Ishikawa (cell line): Measurements from ENCODE around the gene NYAP1.

Experiments used
- CEBPB ChIP-seq: IDR thresholded peaks from 2 replicates; pipeline ENCODE4 v1.6.1; 2012
- EGR1 ChIP-seq: IDR thresholded peaks from 2 replicates; pipeline ENCODE4 v1.6.1; 2012
- FOXM1 ChIP-seq: IDR thresholded peaks from 2 replicates; pipeline ENCODE4 v1.6.1; 2012; ENCODE audit warnings: low read depth, borderline replicate concordance
- REST ChIP-seq: IDR thresholded peaks from 2 replicates; pipeline ENCODE4 v1.6.1; 2012; ENCODE audit warnings: low read depth, mild to moderate bottlenecking
- USF1 ChIP-seq: IDR thresholded peaks from 2 replicates; pipeline ENCODE4 v1.6.1; 2012

- TF ChIP-seq EGR1 = no peak
- TF ChIP-seq FOXM1 = no peak
- no peak for TF ChIP-seq USF1
- TF ChIP-seq REST = no peak
- TF ChIP-seq CEBPB = no peak
Measured at GRCh38 chr7:100543586-100543985, 59.9 kb downstream of the NYAP1 start.
